HFF-Myc (cell line): ENCODE results near the gene NOSTRIN.

ENCODE experiments used
- DNase-seq: peaks from one replicate; pipeline ENCODE4 v3.0.0-alpha.2; 2011; ENCODE audit warnings: low read depth; ENCODE audit errors: extremely low read depth
- H3K4me3 ChIP-seq: replicated peaks from 2 replicates; pipeline ENCODE4 v1.5.1; 2011; ENCODE audit warnings: low read depth, mild to moderate bottlenecking, control low read depth, low read length
- TF ChIP-seq, protein P1 (sequence below): IDR thresholded peaks from 2 replicates; pipeline ENCODE4 v1.5.1; 2012; ENCODE audit warnings: mild to moderate bottlenecking, low read depth, low read length, control low read depth; ENCODE audit errors: missing control alignments

NOSTRIN gene, protein sequence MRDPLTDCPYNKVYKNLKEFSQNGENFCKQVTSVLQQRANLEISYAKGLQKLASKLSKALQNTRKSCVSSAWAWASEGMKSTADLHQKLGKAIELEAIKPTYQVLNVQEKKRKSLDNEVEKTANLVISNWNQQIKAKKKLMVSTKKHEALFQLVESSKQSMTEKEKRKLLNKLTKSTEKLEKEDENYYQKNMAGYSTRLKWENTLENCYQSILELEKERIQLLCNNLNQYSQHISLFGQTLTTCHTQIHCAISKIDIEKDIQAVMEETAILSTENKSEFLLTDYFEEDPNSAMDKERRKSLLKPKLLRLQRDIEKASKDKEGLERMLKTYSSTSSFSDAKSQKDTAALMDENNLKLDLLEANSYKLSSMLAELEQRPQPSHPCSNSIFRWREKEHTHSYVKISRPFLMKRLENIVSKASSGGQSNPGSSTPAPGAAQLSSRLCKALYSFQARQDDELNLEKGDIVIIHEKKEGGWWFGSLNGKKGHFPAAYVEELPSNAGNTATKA

DNA sequence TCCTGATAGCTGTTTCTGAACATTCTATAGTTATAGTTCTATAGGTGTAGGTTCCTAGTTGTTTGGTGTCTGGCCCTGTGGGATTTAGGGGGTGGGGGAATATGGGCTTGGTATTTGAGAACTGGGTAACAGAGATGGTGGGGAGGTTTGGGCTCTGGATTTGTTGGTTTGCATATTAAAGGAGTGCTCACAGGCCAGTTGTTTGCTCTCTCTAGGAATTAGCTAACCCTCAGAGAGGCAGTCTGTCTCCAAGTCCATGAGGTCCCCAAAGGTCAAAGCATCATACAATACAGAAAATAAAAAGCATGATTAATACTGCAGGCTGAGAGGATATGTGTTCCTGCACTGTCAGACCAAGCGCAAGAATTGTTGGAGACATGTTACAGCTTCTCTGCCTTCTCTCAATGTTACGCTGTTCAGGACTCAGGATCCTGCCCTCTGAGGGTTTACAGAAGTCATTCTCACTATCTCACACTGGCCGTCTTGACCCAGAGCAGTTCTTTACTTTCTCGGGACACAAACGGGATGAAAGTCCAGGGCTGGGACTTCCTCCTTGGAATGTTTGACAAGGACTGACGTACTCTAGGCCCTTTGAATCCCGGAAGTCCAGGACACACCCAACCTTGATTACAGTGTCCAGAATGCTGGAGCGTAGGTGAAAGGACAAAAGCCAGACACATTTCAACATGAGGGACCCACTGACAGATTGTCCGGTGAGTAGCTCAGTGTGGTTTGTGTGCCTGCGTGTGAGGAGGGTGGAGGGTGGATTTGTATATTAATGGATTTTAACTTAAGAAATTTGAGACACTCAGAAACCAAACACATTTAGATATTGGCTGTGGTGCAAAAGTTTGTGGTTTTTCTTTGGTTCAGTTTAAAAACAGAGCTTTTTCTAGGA is at the start of gene NOSTRIN:
NOSTRIN (plus strand) TSS at position 677 of the 898 bp plus-strand sequence; CDS start at position 687, 10 bp downstream.
- DNase-seq = no peak
- H3K4me3 ChIP-seq = no peak within 1 kb of the TSS

DNA sequence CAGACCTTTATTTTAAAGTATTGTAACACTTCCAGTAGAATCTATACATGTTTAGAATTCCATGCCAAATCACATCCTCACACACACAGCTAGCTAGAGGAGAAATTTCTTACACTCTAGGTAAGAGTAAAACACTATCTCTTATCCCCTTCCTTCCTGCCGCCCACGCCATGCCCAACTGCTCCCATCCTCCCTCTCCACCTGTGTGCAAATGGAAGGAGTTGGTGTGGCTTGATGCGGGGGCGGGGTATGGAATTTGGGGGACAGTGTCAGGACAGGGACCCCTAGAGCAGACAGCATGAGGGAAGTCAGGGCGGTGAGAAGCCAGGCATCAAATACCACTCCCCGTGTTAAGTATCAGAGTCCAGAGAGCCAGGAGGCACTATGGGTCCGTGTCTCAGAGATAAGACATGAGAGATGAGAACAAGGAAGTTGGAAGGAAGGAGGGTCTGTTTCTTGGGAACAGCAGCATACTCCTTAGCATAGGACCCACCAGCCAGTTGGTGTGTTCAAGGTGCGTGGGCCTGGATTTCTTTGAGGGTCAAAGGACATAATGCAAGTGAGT is 48.6 kb upstream of the NOSTRIN start:
- TF ChIP-seq, protein P1, sequence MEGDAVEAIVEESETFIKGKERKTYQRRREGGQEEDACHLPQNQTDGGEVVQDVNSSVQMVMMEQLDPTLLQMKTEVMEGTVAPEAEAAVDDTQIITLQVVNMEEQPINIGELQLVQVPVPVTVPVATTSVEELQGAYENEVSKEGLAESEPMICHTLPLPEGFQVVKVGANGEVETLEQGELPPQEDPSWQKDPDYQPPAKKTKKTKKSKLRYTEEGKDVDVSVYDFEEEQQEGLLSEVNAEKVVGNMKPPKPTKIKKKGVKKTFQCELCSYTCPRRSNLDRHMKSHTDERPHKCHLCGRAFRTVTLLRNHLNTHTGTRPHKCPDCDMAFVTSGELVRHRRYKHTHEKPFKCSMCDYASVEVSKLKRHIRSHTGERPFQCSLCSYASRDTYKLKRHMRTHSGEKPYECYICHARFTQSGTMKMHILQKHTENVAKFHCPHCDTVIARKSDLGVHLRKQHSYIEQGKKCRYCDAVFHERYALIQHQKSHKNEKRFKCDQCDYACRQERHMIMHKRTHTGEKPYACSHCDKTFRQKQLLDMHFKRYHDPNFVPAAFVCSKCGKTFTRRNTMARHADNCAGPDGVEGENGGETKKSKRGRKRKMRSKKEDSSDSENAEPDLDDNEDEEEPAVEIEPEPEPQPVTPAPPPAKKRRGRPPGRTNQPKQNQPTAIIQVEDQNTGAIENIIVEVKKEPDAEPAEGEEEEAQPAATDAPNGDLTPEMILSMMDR = no peak
- DNase-seq = no peak
- H3K4me3 ChIP-seq = no peak overlapping the region

More for the DNA sequence above, at the start of gene NOSTRIN:
- TF ChIP-seq, protein P1 = no peak

DNA sequence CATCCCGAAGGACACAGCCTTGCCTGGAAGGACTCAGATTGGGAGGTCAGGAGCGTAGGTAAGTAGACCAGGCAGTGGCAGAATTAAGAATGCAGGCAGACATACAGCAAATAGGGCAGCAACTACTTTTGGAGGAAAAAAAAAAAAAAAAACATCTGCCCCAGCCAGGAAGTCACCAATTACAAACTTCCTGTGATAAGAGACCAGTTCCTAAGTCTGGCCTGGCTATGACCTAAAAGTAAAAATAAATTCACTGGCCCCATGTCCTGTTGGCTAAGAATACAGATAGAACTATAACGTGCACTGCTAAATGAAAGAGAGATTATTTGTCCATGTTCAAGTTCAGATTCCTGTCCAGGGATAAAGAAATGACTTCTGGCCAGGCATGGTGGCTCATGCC is 45.2 kb upstream of the NOSTRIN start:
- H3K4me3 ChIP-seq = no peak overlapping the region
- no peak for DNase-seq
- TF ChIP-seq, protein P1 = no peak

DNA sequence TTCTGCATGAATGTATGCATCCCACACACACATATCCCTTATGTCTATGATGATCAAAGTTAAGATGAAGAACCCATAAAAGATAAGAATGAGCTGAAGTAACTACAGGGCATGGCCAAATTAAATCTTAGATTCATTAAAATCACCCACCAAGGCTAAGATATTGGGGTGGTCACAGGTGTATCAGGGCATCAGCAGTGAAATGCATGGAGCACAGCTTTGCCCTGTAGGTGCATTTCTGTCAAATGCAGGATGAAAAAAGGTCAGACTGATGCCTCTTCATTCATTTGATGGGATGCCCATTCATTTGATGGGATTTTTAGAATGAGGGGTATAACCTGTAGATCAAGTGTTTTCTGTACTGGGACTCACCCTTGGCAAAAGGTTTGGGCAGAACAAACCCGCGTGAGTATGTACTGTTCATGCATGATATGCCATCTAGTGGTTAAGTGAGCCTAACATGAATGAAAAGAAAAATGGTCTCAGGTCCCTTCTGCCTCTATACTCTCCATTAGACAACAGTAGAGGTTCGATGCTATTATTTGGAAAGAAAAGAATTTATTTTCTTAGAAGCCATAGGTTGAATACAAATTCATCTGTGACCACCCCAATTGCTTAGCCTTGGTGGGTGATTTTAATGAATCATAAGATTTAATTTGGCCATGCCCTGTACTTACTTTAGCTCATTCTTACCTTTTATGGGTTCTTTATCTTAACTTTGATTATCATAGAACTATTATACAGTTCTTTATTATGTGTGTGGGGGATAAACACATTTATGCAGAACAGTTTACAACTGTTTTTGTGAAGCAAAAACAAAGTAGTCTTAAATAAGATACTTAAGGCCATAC is 43.2 kb upstream of the NOSTRIN start:
- TF ChIP-seq, protein P1 = peak; percentile 51
- DNase-seq = peak; percentile 37
- H3K4me3 ChIP-seq = no peak overlapping the region

DNA sequence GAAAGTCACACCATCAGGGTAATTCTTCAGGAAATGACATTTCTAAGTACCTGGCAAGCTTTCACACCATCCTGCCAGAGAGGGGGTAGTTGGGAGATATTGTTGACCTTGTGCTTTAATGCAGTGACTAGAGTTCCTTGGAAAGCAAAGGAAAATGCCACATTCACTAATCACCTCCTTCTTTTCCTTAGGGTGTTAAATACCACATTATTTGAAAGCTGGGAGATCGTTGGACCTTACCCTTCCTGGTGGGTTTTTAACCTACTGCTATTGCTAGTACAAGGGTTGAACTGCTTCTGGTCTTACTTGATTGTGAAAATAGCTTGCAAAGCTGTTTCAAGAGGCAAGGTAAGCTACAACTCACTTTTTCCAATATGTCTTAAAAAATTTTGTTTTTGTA is 37.0 kb upstream of the NOSTRIN start:
- no peak for DNase-seq
- TF ChIP-seq, protein P1 = no peak
- no peak overlapping the region for H3K4me3 ChIP-seq

DNA sequence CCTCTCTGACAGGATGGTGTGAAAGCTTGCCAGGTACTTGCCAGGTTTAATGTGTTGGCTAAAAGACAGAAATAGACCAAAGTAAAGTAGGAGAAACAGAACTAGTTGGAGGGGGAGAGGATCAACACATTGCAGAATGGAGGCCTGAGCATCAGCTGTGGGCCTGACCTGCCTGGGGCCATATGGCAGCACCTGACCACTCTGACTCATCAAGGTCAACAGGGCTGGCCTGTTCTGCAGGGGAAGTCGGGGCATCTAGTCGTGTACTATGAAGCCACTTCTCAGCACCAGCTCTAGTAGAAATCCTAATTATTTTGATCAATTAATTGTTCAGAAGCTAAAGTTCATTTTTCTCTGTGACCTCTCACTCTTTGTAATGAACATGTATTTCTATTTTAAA is 35.8 kb upstream of the NOSTRIN start:
- TF ChIP-seq, protein P1 = no peak
- H3K4me3 ChIP-seq = no peak overlapping the region
- no peak for DNase-seq
